DMS 273 (cell line): ENCODE results near the gene TMEM176B.
A peak's percentile ranks its signal among the peaks of the same experiment; 100 is the strongest.
"Not testable (repeated sequence)": the region's sequence is repeated elsewhere in the genome, so short reads cannot be mapped to it uniquely, and the experiment has no call there.

ENCODE experiments used
- DNase-seq: peaks from one replicate; lab custom pipeline; 2025; ENCODE audit not compliant: unreplicated experiment; lab: John Stamatoyannopoulos, UW

TMEM176B gene

DNA sequence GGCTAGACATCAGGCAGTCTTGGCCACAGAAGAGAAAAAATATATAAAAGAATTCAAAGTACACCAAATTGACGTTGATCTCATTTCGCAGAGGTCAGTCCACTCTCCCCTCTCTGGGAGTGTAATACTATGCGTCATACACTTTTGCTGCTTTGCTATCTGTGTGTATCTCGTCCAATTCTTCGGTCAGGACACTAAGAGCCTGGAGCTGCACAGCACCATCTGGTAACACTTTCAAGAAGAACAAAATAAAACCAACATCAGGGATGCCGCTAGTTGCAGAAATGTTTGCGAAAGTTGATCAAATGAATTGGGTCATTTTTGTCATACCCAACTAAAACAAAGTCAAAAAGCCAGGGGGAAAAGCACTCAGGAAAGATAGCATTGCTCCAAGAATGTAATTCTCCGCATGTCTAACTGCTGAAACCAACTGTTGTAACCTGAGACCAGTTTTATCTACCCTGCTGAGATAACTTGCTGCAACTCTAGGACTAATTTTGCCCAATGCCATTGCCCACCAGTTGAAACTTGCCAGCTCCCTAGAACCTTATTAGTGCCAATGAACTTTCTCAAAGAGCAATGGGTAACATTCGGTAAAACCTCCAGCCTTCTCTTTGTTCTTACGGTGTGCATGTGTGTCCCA lies 23.4 kb upstream of the TMEM176B start:
- peak; percentile 51 for DNase-seq

DNA sequence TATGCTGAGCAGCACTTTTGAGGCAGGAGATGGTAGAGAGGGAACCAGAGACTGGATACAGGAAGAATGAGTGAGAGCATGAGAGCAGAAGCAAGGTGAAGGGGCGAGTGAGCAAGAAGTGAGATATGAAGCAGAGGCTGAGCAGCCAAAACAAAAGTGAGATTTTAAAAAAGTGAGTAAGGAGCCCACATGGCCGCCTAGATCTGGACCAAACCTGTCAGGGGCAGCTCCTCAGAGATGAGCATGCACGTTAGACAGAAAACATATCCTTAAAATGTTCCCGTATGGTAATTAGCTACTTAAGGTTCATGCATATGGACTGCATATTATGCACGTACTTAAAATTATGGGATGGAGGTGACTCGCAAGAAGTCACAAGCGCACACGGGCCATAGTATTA lies 22.9 kb upstream of the TMEM176B start:
- no peak for DNase-seq

DNA sequence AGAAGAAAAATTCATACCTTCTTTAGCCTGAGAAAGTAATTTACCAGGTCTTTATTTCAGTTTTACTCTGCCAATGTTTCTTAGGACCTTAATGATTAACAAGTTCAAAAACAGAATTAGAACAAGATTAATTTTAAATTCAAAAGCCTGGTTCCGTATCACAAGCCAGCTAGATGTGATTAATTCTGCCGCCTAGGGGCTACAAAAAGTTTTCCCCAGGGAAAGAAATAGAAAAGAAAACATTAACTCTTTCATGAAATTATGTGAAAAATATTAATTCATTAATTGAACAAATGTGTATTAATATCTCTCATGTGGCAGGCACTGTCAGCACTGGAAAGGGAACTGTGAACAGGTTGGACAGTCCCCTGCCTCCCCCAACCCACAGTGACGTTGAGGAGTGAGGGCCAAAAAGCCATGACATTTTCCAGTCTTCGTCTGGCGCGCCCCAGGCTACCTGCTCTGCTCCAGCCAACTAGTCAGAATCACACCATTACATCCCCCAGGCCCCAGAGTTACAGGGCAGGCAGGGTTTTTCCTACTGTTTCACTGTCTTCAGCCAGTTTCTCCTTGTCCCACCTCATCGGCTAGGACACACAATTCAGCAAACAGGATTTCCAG lies 20.5 kb upstream of the TMEM176B start:
- DNase-seq: no peak

DNA sequence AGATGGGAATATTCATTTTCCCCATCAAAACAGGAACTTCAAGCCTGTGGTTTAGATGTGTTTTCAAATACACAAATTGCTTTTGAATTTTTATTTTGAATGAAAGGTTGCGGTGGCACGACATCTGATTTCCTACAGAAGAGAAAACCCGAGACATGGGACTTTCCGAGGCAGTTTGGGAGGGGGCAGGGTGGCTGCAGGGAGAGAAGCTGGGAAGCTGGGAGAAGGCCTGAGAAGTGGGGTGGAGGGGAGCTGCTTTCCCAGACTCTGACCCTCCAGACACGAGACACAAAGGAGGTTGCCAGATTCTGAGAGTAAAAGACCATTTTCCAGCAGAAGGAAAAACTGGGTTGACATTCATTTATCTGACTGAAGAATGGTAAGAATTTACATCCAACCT lies 20.0 kb upstream of the TMEM176B start:
- no peak for DNase-seq

DNA sequence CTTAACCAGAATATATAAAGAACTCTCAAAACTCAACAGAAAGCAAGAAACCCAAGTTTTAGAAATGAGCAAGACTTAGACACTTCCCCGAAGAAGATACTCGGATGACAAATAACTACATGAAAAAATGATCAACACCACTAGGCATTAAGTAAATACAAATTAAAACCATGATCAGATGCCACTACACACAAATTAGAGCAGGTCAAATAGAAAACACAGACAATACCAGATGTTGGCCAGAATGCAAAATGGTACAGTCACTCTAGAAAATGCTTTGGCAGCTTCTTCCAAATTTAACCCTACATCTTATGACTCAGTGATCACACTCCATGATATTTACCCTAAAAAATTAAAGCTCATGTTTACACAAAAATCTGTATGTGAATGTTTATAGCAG lies 18.8 kb upstream of the TMEM176B start:
- DNase-seq: no peak

DNA sequence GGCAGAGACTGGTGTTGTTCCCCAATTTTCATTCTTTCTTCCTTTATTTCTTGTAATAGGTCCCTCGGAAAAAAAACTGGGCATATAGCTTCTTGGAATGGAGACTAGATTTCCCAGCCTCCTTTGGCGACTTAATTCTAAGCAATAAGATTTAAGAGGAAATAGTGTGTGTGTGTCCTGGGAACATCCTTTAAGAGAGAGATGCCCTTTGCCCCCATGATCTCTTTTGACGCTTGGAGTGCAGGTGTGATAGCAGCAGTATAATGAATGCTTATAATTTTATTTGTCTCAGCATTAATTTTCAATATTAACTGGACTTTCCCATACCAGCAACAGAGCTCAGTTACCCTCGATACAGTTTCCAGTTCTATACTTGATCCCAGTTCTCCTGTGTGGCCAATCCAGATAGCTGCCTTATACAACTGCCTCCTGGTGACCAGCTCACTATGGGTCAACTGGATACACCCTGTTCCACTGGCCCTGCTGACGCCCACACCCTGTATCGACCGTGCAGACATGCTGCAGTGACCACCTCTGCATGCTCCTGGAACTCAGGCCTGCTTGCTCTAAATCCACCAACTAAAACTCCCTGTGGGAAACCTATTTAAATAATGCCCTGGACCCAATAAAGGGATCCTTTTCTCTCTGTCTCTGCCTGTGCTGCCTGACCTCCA lies 14.3 kb upstream of the TMEM176B start:
- no peak for DNase-seq

DNA sequence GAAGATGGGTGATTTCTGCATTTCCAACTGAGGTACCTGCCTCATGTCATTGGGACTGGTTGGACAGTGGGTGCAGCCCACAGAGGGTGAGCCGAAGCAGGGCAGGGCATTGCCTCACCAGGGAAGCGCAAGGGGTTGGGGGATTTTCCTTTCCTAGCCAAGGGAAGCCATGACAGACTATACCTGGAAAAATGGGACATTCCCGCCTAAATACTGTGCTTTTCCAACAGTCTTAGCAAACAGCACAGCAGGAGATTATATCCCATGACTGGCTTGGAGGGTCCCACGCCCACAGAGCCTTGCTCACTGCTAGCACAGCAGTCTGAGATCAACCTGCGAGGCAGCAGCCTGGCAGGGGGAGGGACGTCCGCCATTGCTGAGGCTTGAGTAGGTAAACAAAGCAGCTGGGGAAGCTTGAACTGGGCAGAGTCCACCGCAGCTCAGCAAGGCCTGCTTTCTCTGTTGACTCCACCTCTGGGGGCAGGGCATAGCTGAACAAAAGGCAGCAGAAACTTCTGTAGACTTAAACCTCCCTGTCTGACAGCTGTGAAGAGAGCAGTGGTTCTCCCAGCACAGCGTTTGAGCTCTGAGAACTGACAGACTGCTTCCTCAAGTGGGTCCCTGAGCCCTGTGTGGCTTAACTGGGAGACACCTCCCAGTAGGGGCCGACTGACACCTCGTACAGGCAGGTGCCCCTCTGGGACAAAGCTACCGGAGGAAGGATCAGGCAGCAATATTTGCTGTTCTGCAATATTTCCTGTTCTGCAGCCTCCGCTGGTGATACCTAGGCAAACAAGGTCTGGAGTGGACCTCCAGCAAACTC lies 7.7 kb upstream of the TMEM176B start:
- not testable (repeated sequence) for DNase-seq

DNA sequence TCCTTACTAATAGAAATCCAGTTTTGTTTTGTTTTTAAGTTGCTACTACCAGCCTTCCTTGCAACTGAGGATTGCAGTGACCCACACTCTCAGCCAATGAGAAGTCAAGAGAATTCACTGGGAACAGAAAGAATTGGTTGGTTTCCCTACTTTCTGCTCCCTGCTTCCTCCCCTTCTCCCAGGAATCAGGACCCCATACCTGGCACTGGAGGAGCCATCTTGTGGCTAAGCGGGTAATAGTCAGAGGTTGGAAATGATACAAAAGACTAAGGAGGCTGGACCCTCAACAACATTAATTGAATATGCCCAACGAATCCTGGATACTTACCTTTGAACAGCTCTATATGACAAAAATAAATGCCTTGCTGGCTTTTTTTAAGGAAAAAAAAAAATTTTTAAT lies 6.7 kb upstream of the TMEM176B start:
- no peak for DNase-seq

DNA sequence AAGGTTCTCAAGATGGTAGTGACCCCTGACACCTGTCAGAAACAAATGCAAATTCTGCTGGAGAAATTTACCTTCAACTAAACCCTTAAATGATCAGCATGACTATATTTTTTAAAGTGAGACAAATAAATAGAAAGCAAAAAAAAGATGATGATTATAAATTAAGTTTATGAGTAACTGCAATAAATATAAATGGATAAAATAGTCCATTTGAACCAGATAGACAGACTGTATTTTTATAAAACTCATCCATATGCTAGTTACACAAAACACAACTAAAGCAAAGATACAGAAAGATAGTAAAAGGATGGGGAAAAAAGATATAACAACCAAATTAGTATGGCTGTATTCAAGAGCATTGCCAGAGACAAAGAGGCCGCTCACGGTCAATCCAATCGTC lies 6.3 kb upstream of the TMEM176B start:
- DNase-seq: no peak

DNA sequence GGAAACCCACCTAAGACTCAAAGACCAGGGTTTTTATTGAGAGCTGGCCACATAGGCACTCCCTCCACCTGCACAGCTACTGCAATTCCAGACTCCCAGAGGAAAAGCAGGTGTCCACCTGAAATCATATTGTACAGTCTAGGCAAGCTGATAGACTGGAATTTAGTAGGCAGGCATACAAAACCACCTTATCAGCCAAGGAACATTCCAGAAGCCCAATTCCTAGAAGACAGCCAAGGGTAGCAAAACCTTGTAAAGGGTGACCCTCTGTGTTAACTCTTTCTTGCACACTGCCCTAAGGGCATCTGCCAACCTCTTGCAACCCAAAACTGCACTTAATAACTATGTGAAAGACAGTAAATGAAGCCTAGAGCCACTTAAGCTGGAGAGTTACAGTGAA lies 5.7 kb upstream of the TMEM176B start:
- no peak for DNase-seq

DNA sequence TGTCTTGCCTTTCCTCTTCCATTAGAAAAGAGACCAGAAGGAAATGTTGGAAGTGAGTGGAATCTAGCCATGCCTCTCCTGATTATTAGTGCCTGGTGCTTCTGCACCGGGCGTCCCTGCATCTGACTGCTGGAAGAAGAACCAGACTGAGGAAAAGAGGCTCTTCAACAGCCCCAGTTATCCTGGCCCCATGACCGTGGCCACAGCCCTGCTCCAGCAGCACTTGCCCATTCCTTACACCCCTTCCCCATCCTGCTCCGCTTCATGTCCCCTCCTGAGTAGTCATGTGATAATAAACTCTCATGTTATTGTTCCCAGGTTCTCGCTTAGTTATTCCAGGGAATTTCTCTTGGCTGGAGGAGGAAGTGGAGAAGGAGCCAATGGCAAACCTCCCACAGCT lies 4.6 kb upstream of the TMEM176B start:
- DNase-seq: no peak

DNA sequence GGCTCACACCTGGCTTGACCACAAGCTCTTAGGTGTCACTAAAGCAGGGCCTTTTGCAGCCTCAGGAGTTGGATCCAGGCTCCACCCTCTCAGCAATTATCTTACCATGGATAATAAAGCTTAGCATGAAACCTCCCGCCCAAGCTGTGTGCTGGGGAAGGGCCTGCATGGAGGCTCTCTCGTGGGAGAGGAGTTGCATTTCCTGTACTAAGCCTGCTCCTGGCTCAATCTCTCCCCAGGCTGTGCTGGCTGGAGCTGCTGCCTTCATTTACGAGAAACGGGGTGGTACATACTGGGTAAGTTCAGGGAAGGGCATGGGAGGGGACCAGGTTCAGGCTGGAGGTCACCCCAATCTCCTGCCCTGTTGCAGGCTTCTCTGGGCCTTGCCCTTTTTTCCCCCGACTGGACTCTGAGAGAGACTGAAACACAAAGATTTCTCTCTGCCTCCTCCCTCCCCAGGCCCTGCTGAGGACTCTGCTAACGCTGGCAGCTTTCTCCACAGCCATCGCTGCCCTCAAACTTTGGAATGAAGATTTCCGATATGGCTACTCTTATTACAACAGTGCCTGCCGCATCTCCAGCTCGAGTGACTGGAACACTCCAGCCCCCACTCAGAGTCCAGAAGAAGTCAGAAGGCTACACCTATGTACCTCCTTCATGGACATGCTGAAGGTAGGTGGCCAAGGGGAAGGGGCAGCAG lies 3.1 kb upstream of the TMEM176B start:
- DNase-seq: no peak

DNA sequence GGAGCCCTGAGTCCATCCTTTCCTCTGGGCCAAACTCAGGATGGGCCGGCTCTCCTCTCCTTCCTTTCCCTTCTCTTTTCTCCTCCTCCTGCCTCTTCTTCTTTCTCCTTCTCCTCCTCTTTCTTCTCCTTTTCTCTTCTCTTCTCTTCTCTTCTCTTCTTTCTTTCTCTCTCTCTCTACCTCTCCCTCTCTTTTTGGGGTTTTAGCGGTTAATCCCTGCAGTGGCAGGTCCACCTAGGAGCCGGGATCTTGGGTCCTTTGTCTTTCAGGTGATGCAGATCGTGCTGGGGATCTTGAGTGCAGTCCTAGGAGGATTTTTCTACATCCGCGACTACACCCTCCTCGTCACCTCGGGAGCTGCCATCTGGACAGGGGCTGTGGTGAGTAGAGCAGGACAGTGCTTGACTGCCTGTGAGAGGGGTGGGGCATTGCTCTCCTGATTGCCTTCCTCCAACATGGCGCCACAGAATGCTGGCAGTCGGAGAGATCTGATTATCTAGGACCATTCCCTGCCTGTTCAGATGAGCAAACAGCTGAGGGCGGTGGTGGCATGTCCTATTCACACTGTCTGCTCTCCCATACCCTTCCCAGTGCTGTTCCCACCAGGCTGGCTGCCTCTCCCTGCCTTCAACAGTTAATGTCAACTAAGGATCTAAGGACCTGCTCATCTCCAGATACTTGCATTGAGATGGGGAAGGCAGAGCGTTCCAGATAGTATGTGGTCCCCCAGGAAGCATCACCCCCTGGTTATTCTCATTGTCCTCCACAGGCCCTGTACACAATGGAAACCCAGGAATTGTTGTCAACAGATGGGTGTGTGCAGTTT lies 2.0 kb upstream of the TMEM176B start:
- DNase-seq: no peak

DNA sequence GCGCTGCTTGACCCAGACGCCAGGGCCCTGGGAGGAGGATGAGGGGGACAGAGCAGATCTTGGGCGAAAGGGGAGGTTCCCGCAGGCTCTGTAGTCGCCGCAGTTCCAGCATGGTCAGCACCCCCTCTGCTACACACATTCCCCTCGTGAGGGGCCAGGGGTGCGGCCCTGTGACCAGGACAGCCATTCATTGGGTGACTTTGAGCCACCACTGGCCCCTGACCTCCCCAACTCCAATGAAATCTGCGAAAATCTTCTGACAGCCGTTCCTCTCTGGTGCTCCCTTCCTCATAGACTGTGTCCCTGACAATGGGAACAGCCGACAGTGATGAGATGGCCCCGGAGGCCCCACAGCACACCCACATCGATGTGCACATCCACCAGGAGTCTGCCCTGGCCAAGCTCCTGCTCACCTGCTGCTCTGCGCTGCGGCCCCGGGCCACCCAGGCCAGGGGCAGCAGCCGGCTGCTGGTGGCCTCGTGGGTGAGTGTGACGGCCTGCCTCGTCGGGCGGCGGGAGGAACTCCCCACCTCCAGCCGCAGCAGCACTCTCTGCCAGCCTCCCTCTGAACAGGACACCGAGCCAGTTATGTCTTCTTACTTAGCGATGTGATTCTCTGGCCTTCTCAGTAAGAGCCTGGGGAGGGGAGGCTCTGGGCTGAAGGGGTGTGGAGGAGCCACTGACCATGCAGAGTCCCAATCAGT lies 1.2 kb upstream of the TMEM176B start:
- no peak for DNase-seq

DNA sequence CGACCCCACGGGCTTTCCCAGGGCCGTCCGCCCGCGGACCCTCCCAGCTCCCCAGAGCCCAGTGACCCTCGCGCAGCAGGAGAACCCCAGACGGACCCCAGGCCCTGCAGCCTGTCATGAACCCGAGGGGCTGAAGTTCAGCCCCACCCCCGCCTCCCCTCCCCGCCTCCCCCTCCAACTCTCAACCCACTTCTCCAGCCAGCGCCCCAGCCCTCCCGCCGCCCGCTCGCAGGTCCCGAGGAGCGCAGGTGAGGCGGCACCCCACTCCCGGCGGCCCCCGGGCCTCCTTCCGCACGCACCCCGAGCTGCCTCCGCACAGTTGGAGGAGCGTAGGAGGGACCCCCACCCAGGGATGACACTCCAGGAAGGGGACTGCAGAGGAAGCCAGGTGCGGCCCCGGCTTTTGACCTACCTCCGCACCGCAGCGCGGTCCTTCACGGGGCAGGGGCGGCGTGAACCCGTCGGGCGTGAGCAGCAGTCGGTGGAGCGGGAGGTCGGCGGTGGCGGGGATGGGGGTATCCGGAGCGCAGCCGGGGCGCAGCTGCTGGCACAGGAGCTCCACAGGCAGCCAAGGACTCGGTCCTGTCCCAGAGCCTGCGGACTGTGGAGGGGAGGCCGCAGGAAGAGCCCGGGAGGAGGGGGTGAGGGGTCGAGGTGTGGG lies 547 bp upstream of the TMEM176B start, which contains the start of gene TMEM176A:
Gene TMEM176A (plus strand): TSS at position 189 of the 661 bp plus-strand sequence. CDS start 782 bp downstream, outside the sequence.
- no peak for DNase-seq

DNA sequence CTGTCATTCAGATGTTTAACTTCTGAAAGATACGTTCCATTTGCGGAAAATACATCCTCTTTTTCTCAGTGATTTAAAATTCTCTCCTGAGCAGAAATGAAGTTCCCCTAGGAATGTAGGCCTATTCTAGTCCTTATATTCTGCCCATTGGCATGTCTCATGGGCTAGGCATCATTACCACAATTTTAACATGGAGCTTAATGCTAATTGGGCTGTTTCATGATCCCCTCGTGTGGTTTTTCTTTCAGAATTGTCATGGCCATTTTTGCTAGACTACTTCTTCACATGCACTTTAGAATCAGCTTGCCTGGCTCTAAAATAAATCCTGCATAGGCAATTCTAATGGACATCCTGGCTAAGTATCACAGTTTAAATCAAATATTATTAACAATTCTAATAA lies 1.0 kb downstream of the TMEM176B start:
- DNase-seq: no peak

DNA sequence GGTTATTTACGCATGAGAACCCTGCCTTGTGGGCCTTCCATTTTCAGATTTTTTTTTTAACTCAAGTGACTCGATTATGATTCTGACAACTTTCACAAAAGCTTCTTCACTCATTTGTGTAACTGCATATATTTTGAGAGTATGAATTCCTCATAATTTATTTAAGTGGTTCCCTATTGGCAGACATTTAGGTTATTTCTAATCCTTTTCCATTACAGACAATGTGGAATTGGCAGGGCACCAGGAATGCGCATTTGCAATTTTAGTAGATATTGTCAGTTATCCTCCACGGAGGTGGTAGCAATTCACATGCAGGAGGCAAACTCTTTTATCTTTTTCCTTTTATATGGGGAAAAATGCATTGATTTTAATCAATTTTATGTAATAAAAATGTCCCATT lies 2.5 kb downstream of the TMEM176B start:
- DNase-seq: no peak

DNA sequence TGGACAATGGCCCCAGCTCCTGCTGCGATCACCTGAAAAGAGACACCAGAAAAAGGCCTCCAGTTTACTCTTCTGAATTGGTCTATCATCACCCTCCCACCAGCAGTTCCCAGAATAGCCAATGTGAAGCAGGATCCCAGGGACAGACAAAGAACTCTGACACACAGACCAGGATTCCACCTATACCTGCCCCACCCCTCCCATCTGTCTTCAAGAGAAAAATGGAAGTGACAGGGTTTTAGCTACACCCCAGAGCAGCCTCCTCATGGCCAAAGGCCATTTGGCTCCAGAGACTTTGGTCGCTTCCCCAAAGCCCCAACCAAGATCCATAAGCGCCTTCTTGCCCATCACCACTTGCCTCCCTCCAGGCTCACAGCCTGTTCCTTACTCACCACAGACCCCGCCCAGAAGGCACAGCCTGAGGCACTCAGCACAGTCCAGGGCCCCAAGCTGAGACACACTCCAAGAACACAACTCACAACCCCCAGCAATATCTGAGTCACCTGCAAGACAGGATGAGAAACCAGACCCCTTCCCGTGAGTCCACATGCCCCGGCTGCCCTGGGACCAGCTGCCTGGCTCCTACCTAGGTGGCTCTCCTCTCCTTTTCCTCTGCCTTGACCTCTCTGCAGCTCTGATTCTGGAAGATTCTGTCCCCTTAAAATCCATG lies 6.5 kb downstream of the TMEM176B start:
- no peak for DNase-seq
